ENCODE results near the gene LYPD3. TPM values are rescaled to one million over a fixed set of nuclear protein-coding genes. Genes with fewer than 3 reads are reported as not detected.

Gene LYPD3
- total and polyA plus RNA-seq, 10 of the 15 experiments (the other 5 are each of a cell fraction or from before 2014, with no cell fraction given): 0.03 to 0.28 (median 0.12) TPM; not detected in 6

- POLR2A ChIA-PET: interaction anchor here (0.5 kb wide), 1 partner anchor 35 kb away, joined by 3 read pairs; no protein-coding TSS in a partner anchor
- in situ Hi-C loops (cut with MboI) (no loop called here), intact Hi-C loops (cut with micrococcal nuclease; ENCODE audit: unreplicated experiment) (no loop called here)
- H4K20me1 ChIP-seq (ENCODE audit: control insufficient read depth, insufficient read depth): no peaks in the 10 kb centered on the region
- H3K9me3 ChIP-seq (replicated peaks; ENCODE audit: control insufficient read depth, insufficient read depth, low read length): no peaks in the 10 kb centered on the region
- BruUV-seq (replicated peaks): no TSS peak
- SMC1A ChIA-PET (ENCODE audit: uncharacterized antibody, unreplicated experiment): interaction anchor here (1.5 kb wide), 1 partner anchor 20 kb away, joined by 3 read pairs; no protein-coding TSS in a partner anchor
- H3K4me2 ChIP-seq (ENCODE audit: control insufficient read depth, insufficient read depth): no peak overlapping the region
- H3K36me3 ChIP-seq (ENCODE audit: control insufficient read depth in 2 of 2, insufficient read depth in 2 of 2, low read length in 1 of 2): no peaks in the 10 kb centered on the region
- TF ChIP-seq PAX5 (IDR thresholded peaks at IDR 0.05; ENCODE audit: borderline replicate concordance, low read depth, low read length): no peak
- no peak for TF ChIP-seq POLR2AphosphoS2 (IDR thresholded peaks at IDR 0.05; ENCODE audit: low read depth, low read length)
- TF ChIP-seq ZBTB4 (CRISPR knock-in tag; IDR thresholded peaks at IDR 0.05): no peak
- TF ChIP-seq SMC3 (IDR thresholded peaks at IDR 0.05; ENCODE audit: borderline replicate concordance, low read length): no peak
- TF ChIP-seq ZNF24 (IDR thresholded peaks at IDR 0.05): no peak
- TF ChIP-seq RUNX3 (IDR thresholded peaks at IDR 0.05; ENCODE audit: low read length): no peak
- TF ChIP-seq RCOR1 (conservative IDR thresholded peaks at IDR 0.05; ENCODE audit: low read depth, low read length): no peak
- no peak for TF ChIP-seq HSF1 (IDR thresholded peaks at IDR 0.05; ENCODE audit: low read depth, low read length)
- no peak overlapping the region for H2AFZ ChIP-seq (ENCODE audit: control insufficient read depth, low read depth, low read length)
- no peaks in the 10 kb centered on the region for H3K79me2 ChIP-seq (ENCODE audit: control insufficient read depth, insufficient read depth, low read length)
- H3K27ac ChIP-seq (ENCODE audit: control insufficient read depth, insufficient read depth): no peak overlapping the region
- CTCF ChIA-PET: interaction anchor here (1.6 to 2.1 kb wide), 2 partner anchors 21 to 37 kb away, joined by 4 to 8 read pairs; partner anchors contain the start of gene PHLDB3
- no peak overlapping the region for H3K9ac ChIP-seq (ENCODE audit: control insufficient read depth, insufficient read depth, low read length)
- no peak overlapping the region for H3K4me3 ChIP-seq
- DNase-seq (ENCODE audit: low read depth, low spot score) (no peak), ATAC-seq (no peak), FAIRE-seq (no peak)
- H3K27me3 ChIP-seq (replicated peaks in 1 of 2; ENCODE audit: control insufficient read depth in 2 of 2, insufficient read depth in 2 of 2, low read length in 1 of 2): no peaks in the 10 kb centered on the region
- H3K4me1 ChIP-seq (ENCODE audit: control insufficient read depth, insufficient read depth, low read length): no peaks in the 10 kb centered on the region
- RAD21 ChIA-PET (ENCODE audit: unreplicated experiment): interaction anchor here (2.0 kb wide), 1 partner anchor 20 kb away, joined by 5 read pairs; no protein-coding TSS in a partner anchor
- 79% methylated on average over 6 of the region's 6 CpGs for WGBS (ENCODE audit: insufficient coverage, insufficient replicate concordance, low lambda C conversion rate, missing lambda C conversion rate)
These were observed 17.9 kb upstream of the LYPD3 start for GRCh38 chr19:43483281-43483680.

All from GM12878 (cell line).